EL (cell line): ENCODE measurements around the gene TMEM164.

Experiments
- DNase-seq: peaks from one replicate; pipeline ENCODE4 v3.0.0-alpha.2; 2016

Gene TMEM164

GRCh38 chrX:110173192-110174175, 170.6 kb downstream of the TMEM164 start:
- peak; percentile 40 for DNase-seq

- DNase-seq, result no peak
Measured at GRCh38 chrX:110175146-110175545, 172.2 kb downstream of the TMEM164 start.

GRCh38 chrX:110175696-110176095, 172.8 kb downstream of the TMEM164 start:
- DNase-seq, result no peak

- DNase-seq, result no peak
Measured at GRCh38 chrX:110178179-110178865, 175.4 kb downstream of the TMEM164 start.

- DNase-seq, result peak; percentile 70
Measured at GRCh38 chrX:110180176-110180927, 177.4 kb downstream of the TMEM164 start.

- DNase-seq, result peak; percentile 73
Measured at GRCh38 chrX:110180928-110181310, 178.0 kb downstream of the TMEM164 start.

GRCh38 chrX:110181459-110182137, 178.7 kb downstream of the TMEM164 start:
- DNase-seq, result no peak

GRCh38 chrX:110182362-110182761, 179.4 kb downstream of the TMEM164 start:
- DNase-seq, result peak; percentile 26

- DNase-seq, result peak; percentile 17
Measured at GRCh38 chrX:110182865-110183264, 180.0 kb downstream of the TMEM164 start.

GRCh38 chrX:110183314-110183713, 180.4 kb downstream of the TMEM164 start:
- no peak for DNase-seq

GRCh38 chrX:110188701-110189558, 186.0 kb downstream of the TMEM164 start:
- no peak for DNase-seq

- no peak for DNase-seq
Measured at GRCh38 chrX:110192516-110192915, 189.6 kb downstream of the TMEM164 start.

GRCh38 chrX:110194977-110195376, 192.1 kb downstream of the TMEM164 start:
- no peak for DNase-seq

- no peak for DNase-seq
Measured at GRCh38 chrX:110201799-110202198, 198.9 kb downstream of the TMEM164 start.

- DNase-seq, result peak; percentile 65
Measured at GRCh38 chrX:110204986-110205385, 202.1 kb downstream of the TMEM164 start.

- DNase-seq, result no peak
Measured at GRCh38 chrX:110208092-110208491, 205.2 kb downstream of the TMEM164 start.

GRCh38 chrX:110210417-110211139, 207.7 kb downstream of the TMEM164 start:
- peak; percentile 86 for DNase-seq

- no peak for DNase-seq
Measured at GRCh38 chrX:110211340-110211739, 208.4 kb downstream of the TMEM164 start.

GRCh38 chrX:110212299-110212698, 209.4 kb downstream of the TMEM164 start:
- no peak for DNase-seq

GRCh38 chrX:110213183-110213582, 210.3 kb downstream of the TMEM164 start:
- DNase-seq, result no peak

- DNase-seq, result no peak
Measured at GRCh38 chrX:110214684-110215083, 211.8 kb downstream of the TMEM164 start.
